Tibial nerve (tissue), 4 donors: ENCODE measurements around the gene EID2B.

Source experiments
- EP300 ChIP-seq, 2 donors: sonication (generic); formaldehyde crosslinking; IDR thresholded peaks; one replicate each; pipeline ENCODE4 v1.6.1; 2017; ENCODE audit warnings: antibody characterized with exemption in 2 of 2, mild to moderate bottlenecking in 1 of 2
- POLR2A ChIP-seq, 2 donors: fragments of 450-650 bp; IDR thresholded peaks; one replicate each; pipeline ENCODE4 v1.6.1; 2017; ENCODE audit warnings: antibody characterized with exemption in 2 of 2, mild to moderate bottlenecking in 2 of 2, moderate library complexity in 2 of 2
- TF ChIP-seq, protein P1 (sequence below), 5 experiments: fragments of 200-600 bp in 3 of 5; fragments of 450-650 bp in 2 of 5; sonication (generic) in 3 of 5; IDR thresholded peaks; one replicate each; pipeline ENCODE4 v1.5.1; 2016 to 2019; ENCODE audit warnings: antibody characterized with exemption in 5 of 5, mild to moderate bottlenecking in 3 of 5, moderate library complexity in 2 of 5

DNA sequence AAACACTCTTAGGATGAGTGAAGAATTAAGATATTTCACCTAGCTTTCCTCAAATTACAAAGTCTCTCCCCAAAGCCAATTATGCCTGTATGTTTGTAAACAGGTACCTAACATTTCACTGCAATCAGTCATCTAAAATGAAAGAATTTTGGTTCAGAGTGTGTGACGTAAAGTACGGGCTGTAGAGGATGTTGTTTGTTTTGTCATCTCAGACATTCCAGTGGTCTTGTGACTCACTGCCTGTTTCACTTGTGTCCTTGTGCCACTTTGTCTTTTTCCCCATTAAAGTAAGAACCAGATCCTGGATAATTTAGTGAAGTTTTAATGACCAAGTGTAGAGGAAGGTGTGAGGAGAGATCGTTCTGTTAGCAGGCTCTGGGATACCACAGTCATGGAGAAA is 36.0 kb upstream of the EID2B start:
- TF ChIP-seq POLR2A (IDR thresholded peaks at IDR 0.05): no peak
- TF ChIP-seq, protein P1, sequence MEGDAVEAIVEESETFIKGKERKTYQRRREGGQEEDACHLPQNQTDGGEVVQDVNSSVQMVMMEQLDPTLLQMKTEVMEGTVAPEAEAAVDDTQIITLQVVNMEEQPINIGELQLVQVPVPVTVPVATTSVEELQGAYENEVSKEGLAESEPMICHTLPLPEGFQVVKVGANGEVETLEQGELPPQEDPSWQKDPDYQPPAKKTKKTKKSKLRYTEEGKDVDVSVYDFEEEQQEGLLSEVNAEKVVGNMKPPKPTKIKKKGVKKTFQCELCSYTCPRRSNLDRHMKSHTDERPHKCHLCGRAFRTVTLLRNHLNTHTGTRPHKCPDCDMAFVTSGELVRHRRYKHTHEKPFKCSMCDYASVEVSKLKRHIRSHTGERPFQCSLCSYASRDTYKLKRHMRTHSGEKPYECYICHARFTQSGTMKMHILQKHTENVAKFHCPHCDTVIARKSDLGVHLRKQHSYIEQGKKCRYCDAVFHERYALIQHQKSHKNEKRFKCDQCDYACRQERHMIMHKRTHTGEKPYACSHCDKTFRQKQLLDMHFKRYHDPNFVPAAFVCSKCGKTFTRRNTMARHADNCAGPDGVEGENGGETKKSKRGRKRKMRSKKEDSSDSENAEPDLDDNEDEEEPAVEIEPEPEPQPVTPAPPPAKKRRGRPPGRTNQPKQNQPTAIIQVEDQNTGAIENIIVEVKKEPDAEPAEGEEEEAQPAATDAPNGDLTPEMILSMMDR (IDR thresholded peaks at IDR 0.05): no peak
- TF ChIP-seq EP300 (IDR thresholded peaks at IDR 0.05): no peak
